ENCODE measurements around the gene PODXL. TPM values are rescaled to one million over a fixed set of nuclear protein-coding genes. Genes with fewer than 3 reads are reported as not detected.
"Not testable (repeated sequence)": the region's sequence is repeated elsewhere in the genome, so short reads cannot be mapped to it uniquely, and the experiment has no call there.

PODXL gene
- total RNA-seq, 1 donor from 2014 or later: 76.2 TPM

- DNase-seq (ENCODE audit: low spot score): no peak
- intact Hi-C loops (cut with DNase I): no loop called here
Observed at GRCh38 chr7:131471250-131472004, 85.0 kb downstream of the PODXL start.

- intact Hi-C loops (cut with DNase I): no loop called here
Observed at GRCh38 chr7:131467788-131468187, 88.6 kb downstream of the PODXL start.

GRCh38 chr7:131466735-131467365 is 89.6 kb downstream of the PODXL start:
- DNase-seq (ENCODE audit: low spot score): no peak
- intact Hi-C loops (cut with DNase I): no loop called here

More at GRCh38 chr7:131467788-131468187, 88.6 kb downstream of the PODXL start:
- no peak for DNase-seq (ENCODE audit: low spot score)

DNA sequence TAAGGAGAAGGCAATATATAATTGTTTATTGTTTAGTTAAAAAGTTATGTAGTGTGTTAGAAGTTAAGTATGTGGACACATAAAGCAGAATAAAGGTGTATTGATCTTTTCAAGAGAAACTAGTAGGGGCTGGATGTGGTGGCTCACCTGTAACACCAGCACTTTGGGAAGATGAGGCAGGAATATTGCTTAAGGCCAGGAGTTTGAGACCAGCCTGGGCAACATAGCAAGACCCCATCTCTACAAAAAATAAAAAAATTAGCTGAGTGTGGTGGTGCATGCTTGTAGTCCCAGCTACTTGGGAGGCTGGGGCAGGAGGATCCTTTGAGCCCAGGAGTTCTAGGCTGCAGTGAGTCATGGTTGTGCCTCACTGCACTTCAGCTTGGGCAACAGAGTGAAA is 93.7 kb downstream of the PODXL start:
- DNase-seq (ENCODE audit: low spot score); intact Hi-C loops (cut with DNase I): not testable (repeated sequence)

GRCh38 chr7:131462059-131462458 is 94.4 kb downstream of the PODXL start:
- no peak for DNase-seq (ENCODE audit: low spot score)
- intact Hi-C loops (cut with DNase I): no loop called here

DNA sequence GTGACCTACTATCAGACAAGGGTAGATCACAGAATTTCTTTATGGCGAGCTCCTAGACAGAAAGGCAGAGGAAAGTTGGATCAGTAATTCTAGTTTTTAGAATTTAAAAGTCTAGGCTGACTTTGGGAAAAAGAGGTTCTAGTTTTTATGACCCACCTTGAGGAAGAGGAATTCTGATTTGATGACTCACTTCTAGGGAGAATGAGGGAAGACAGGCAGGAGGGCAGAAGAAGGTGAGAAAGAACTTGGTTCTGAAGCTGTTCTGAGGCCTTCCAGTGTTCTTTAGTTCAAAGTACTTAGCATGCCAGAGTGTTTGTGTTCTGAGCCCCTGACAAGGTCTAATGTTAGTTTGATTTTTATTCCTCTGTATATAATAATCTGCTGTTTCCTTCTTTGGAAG is 97.2 kb downstream of the PODXL start:
- no peak for DNase-seq (ENCODE audit: low spot score)

DNA sequence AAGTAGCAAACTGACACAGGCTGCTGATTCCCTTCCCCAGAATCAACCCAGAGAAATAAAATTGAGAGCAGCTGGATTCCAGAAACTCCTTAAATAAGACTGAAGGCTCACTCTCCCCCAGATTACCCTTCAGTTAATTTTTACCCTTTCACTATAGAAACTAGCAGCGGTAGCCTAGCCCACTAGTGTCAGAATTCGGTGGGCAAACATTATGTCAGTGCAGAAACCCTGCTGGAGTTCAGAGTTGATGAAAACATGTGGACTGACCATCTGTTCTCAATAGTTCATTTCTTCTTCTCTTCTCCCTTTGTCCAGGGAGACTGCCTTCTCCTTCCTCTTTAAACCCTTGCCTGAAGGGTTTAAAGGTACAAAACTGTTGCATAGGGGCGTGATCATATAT is 100.1 kb downstream of the PODXL start:
- DNase-seq (ENCODE audit: low spot score): no peak
- intact Hi-C loops (cut with DNase I): no loop called here

More for the DNA sequence above, 97.2 kb downstream of the PODXL start:
- intact Hi-C loops (cut with DNase I): no loop called here

GRCh38 chr7:131455546-131455945 is 100.9 kb downstream of the PODXL start:
- intact Hi-C loops (cut with DNase I): no loop called here
- DNase-seq (ENCODE audit: low spot score): no peak

- intact Hi-C loops (cut with DNase I): no loop called here
- no peak for DNase-seq (ENCODE audit: low spot score)
Observed at GRCh38 chr7:131455001-131455400, 101.4 kb downstream of the PODXL start.

GRCh38 chr7:131454498-131454897 is 101.9 kb downstream of the PODXL start:
- intact Hi-C loops (cut with DNase I): no loop called here
- DNase-seq (ENCODE audit: low spot score): no peak

Other genes with a start within 250 kb of the PODXL start
- 45.4 TPM for gene MKLN1, start 228.8 kb downstream of the PODXL start, total RNA-seq